ENCODE results near the gene RXRA.

GRCh38 chr9:134435550-134436378, 109.5 kb downstream of the RXRA start:
- TF ChIP-seq CTCF (IDR thresholded peaks at IDR 0.05; ENCODE audit: insufficient read depth, low read length) (no peak), REST (IDR thresholded peaks at IDR 0.05; ENCODE audit: insufficient replicate concordance, low read depth) (no peak)
